EL (cell line): ENCODE measurements around the gene REV1.
A peak's percentile ranks its signal among the peaks of the same experiment; 100 is the strongest.
"Not testable (repeated sequence)": the region's sequence is repeated elsewhere in the genome, so short reads cannot be mapped to it uniquely, and the experiment has no call there.

ENCODE experiments used
- DNase-seq: peaks from one replicate; pipeline ENCODE4 v3.0.0-alpha.2; 2016

The REV1 gene

GRCh38 chr2:99489761-99490622 lies at the start of gene REV1:
Gene REV1 (minus strand): TSS chr2:99490017. CDS start chr2:99464975, 25,042 bp downstream.
- DNase-seq: peak; percentile 93

- no peak for DNase-seq
These were observed 48.2 kb upstream of the REV1 start for GRCh38 chr2:99537910-99538485.

DNA sequence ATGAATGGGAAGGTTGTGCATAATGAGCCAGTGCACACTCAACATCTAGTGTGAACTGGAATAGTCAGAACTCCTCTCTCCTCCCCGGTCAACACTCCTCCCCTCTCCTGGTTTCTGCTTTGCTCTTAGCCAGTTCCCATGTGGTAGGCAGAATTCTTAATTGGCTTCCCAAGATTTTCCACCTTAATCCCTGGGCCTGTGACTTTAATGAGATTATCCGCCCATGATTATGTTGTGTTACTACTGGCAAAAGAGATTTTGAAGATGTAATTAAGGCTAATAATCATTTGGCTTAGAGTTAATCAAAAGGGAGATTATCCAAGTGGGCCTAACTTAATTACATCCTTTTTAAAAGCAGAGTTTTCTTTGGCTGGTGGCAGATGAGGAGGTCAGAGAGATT lies 34.2 kb upstream of the REV1 start:
- DNase-seq: no peak

- DNase-seq: no peak
These were observed 32.3 kb upstream of the REV1 start for GRCh38 chr2:99522157-99522556.

GRCh38 chr2:99520813-99521212 lies 31.0 kb upstream of the REV1 start:
- no peak for DNase-seq

DNA sequence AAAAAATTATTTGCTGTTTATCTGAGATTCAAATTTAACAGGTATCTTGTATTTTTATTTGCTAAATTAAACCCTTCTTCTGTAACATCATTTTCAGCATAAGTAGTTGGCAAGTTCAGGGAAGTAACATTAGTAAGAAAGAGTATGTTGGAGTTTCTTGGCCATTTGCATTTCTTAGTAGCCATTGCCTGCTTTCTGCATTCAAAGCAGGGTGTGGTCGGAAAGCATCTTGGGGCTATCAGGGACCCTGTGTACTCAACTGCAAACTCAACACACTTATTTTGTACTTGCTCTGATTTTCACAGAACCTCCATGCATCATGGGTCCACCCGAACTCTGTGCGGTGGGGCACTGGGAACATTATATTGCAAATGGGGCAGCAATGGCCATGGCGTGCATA lies 30.4 kb upstream of the REV1 start:
- no peak for DNase-seq

DNA sequence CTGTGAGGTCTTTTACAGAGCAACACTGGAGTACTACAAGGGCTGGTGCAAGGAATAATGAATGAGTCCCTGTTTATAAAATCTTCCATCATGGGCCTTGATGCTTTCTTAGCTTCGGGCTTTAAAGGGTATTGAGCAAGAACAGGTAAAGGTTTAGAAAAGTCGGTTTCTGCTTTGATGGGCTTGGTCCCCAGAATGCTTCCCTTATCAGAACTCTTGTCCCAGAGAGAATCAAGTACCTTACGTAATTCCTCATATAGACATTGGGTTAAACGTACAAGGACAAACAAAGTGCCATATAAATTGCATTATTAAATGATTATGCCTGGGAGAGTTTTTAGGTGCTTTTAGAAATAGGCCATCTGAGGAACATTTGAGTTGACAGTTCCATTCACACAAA lies 24.5 kb upstream of the REV1 start:
- DNase-seq: no peak

DNA sequence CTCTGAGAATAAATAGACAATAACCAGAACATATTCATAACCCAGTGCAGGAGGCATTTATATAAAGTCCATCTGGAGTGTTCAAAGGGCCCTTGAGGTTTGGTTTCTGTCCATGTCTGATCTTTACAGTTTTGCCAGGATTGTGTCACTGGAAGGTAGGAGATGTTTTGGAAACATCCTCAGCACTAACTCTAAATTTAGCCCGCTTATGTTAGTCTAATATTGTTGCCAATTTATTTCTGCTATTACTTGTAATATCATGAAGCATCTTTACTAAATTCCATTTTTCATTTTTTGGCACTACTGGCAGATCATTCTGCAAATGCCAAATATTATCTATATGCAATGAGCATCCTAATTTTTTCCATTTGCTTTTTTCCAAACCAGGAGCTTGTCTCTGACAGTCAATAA lies 22.4 kb upstream of the REV1 start:
- no peak for DNase-seq

DNA sequence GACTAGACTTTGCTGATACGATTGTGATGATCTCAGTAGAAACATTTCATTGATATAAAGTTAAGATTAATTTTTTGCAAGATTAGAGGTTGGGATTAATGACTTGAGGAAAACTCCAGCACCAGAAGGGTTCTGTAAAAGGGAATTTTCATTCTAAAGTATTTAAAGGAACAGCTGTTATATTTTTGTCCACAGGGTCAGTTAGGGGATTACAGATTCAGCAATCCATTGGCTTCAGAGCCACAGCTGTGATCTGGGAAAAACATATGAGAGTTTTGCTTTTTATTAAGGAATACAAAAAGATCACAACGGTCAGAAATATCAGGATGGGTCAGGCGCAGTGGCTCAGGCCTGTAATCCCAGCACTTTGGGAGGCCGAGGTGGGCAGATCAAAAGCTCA lies 19.6 kb upstream of the REV1 start:
- DNase-seq: no peak

DNA sequence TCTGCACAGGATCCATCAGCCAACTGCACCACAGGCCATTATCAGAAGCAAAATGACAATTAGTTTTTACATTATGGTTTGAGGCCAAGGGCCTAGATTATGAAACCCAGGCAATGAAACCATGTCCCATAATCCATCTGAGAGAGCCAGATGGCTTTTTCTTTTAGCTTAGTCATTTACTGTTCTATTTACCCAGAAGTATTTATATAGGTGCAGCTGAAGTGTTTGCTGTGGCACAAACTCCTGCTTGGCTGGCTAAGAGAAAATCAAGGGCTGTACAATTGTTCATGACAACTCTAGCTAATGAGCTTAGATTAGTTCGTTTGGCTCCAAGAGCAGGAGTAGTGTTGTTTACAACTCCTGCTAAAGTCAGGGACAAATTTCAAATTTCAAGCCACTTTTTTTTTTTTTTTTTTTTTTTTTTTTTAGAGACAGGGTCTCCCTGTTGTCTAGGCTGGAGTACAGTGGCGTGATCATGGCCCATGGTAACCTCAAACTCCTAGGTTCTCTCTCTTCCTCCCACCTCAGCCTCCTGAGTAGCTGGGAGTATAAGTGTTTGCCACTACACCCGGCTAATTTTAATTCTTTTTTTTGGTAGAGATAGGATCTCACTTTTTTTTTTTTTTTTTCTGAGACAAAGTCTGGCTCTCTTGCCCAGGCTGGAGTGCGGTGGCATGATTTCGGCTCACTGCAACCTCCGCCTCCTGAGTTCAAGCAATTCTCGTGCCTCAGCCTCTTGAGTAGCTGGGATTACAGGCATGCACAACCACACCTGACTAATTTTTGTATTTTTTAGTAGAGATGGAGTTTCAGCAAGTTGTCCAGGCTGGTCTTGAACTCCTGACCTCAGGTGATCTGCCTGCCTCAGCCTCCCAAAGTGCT lies 18.4 kb upstream of the REV1 start:
- no peak for DNase-seq

DNA sequence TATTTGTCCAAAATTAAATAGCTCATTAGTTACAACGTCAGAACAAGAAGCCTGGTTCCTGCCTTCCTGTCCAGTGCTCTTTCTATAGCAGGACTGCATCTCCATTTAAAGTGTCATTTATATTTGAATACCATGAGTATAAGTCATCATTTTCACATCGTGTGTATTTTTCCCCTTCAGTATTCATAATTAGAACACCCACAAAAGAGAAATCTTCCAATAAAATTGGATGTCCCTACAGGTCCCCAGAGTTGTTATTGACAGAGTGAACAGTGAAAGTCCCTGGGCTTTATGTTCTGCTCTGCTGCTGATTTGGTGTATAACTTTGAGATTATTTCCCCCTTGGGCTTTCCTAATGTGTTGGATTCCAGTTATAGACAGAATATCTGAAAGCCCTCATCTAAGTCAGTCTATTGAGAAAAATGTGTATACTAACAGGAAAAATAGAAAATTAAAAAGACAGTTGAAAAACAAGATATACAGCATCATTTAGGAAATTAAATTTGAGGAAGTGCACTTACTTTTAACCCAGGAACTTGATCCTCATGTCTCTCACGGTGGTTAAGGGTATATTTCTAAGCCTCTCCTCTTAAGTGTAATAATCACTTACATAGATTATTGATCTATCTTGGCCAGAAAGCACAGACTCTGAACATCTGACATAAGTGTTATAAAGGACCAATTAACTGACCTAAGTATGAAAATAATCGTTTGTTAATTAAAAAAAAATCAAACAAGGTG lies 15.2 kb upstream of the REV1 start:
- no peak for DNase-seq

GRCh38 chr2:99503662-99504416 lies 14.0 kb upstream of the REV1 start:
- DNase-seq: not testable (repeated sequence)

DNA sequence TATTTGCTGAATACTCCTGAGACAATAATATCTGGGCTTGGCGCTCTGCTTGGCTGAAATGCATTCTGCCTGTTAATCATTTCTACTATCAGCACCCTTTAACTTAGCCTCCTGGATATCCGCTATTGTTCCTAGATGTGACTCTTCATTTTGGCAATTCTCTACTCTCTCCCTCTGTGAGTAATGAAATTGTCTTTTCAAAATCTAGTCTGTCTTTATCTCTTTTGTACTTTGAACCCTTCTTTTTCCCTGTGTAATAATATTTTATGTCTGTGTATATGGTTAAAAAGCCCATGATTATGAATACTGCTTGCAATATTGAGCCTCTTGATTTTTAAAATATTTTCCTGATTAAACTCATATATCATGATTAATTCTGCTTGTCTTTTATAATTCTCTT lies 6.2 kb upstream of the REV1 start:
- DNase-seq: no peak

- DNase-seq: no peak
These were observed 5.5 kb upstream of the REV1 start for GRCh38 chr2:99495115-99495860.

DNA sequence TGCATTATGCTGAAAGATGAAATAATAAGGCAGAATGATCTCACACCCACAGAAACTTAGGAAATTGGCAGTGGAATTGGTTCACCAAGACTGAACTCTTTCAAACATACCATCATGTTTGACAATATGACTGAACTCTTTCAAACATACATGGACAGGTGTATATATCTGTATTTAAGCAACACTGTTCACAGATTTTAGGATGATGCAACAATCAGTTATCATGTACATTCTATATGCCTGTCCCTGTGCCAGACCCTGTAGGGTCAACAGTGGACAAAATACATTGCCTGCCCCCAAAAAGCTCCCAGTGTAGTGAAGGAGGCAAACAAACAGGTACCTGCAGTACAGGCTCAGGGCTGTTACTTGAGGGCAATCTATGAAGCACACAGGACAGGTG lies 2.9 kb upstream of the REV1 start:
- DNase-seq: no peak

DNA sequence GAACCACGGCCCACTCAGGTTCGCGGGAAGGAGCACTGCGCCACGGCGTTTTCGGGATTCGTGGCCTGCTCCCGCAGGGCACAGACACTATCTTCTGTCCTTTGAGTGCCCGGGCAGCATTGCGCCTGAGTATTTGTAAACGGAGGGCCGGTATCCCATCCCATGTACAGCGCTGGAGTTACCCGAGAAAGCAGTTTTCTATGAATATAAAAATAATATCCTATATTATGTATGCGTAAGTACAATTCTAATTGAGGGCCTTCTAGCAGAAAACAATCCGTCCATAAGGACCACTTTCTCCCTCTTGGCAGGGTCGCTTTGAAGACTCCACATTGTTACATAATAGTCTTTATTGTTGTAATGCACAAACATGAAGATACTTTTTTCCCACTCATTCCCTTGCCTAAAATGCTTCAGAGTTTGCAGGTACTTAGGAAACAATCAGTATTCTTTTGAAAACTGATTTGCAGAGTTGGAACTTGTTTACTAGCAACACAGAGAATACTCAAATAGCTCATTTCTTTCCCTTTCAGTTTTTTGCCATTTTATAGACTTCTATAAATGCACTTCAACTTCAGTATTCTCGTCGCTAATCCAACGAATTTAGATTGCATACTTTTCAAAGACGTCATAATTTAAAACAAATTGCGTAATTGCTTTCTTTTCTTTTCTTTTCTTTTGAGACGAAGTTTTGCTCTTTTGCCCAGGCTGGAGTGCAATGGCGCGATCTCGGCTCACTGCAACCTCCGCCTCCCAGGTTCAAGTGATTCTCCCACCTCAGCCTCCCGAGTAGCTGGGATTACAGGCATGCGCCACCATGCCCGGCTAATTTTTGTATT lies 1.0 kb upstream of the REV1 start:
- DNase-seq: no peak

DNA sequence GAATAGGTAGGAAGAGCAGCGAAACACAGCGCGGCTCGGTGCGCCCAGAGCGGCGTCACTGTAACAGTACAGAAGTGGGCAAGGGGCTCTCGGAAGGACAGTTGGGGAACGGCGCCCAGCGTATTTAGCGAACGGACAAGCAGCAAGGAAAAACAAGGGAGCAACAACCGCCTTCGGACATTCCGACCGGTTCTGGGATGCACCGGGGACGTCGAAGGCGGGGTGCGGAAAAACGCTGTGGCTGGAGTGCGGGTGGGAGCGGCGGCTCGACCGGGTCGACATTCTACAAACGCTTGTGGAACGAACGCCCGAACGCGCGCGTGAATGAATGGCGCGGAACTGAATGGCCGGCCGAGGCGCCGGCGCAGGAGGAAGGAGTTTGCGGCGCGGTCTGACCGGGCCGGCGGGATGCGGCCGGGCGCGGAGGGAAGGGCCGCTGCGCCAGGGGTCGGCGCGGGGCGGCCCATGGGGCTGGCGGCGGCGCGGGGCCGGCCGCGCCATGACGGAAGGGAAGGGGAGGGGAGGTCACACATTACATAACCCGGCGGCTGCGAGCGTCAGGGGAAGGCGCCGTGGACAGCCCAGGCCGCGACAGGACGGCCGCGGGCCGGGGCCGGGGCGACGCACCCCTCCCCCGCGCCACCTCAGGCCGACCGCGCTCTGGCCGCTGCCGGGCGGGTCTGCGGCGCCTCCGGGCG lies 605 bp downstream of the REV1 start:
- peak; percentile 57 for DNase-seq

DNA sequence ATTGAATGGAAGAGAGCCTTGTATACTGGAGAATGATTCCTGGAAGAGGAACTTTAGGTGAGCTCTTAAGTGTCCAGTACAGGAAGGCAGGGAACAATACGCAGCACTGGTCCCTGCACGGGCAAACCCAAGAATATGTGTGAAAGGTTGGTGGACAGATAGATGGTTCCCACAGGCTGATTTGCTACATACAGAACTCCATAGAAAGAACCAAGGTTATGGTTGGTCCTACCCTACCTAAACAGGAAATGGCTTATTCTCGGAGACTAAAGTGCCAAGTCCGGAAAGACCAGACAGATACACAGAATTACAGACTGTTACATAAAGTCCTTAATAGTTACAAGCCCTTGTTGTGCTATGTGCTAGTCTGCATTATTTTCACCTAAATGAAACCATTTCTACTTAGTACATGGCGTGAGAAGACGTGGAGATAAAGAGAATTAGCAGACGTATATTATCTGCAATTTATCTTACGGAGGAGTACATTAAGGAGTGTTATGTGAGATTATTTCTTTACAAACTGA lies 1.2 kb downstream of the REV1 start:
- peak; percentile 40 for DNase-seq

- DNase-seq: no peak
These were observed 1.9 kb downstream of the REV1 start for GRCh38 chr2:99487906-99488305.

GRCh38 chr2:99485824-99486223 lies 4.0 kb downstream of the REV1 start:
- no peak for DNase-seq
